Fibroblast of skin of abdomen (primary cell): ENCODE data around the gene CYP27B1.
A peak's percentile ranks its signal among the peaks of the same experiment; 100 is the strongest.

Experiments used
- DNase-seq: peaks from one replicate; pipeline ENCODE4 v3.0.0-alpha.2; 2013

The CYP27B1 gene

DNA sequence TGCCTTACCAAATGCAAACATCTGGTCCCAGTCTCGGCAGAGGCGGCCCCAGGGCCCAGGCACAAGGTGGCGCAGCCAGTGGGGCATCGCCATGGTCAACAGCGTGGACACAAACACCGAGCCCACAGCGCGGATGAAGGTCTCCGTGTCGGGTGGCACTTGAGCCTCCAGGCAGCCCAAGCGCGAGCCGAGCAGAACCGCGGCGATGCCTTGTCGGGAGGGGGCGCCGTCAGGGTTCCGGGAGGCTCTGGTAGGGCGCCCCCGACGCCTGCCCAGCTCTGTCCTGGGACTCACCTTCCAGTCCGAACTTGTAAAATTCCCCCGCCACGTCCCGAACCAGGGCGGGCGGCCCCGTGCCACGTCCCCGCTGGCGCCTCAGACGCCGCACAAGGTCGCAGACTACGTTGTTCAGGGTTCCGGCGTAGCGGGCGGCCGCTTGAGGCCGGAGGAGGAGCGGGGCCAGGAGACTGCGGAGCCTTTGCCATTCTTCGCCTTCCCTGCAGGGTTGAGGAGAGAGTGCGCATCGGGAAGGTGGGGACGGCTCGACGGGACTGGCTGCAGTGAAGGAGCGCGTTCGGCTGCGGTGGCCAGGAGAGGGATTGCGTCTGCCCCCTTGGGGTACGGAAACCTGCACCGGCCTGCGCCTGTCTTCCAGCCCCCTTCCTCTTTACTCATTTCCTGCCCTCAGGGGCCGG, 1.7 kb downstream of the CYP27B1 start:
- DNase-seq = no peak

DNA sequence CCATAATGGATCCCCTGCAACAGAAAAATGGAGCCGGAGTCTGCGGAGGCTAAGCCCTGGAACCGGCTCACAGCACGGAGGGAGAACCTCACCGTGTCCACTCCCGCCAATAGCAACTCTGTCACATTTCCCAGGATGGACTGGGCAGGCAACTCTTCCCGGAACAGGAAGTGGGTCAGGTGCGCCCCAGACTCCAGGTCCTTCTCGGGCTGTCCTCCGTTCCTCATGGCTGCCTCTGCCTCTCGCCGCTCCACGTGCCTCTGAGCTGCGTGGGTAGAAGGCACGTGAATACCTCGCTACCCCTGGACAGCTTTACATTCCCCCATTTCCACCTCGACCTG, 2.2 kb downstream of the CYP27B1 start:
- DNase-seq = no peak

DNA sequence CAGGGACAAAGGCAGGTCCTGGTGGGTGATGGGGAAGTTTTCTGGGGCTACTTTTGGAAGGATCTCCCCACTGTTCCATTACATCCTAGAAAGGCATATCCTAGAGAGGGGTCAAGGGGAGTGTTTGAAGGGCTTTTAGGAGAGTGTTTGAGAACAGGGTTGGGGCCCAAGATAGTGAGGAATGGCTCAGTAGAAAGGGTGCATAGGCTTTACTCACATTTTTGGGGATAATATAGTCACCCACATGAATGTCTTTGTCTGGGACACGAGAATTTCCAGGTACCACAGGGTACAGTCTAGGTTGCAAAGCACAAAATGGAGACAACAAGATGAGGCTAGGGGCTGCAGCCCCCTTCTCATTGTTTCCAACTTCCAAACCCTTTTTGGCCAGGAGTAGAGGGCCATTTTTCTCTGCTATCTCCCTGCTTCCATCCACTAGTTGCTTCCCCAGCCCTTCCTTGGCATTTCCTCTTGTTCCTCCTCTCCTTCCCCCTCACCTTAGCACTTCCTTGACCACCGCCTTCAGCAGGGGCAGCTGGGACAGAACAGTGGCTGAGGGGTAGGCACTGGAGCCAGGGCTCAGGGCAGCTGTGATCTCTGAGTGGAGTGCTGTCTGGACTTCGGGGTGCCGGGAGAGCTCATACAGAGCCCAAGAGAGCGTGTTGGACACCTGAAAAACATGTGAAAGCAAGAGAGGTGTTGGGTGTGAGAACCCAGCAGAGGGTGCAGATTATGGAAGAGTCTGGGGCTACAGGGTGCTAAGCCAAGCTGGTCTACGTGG, 2.8 kb downstream of the CYP27B1 start:
- DNase-seq = no peak

DNA sequence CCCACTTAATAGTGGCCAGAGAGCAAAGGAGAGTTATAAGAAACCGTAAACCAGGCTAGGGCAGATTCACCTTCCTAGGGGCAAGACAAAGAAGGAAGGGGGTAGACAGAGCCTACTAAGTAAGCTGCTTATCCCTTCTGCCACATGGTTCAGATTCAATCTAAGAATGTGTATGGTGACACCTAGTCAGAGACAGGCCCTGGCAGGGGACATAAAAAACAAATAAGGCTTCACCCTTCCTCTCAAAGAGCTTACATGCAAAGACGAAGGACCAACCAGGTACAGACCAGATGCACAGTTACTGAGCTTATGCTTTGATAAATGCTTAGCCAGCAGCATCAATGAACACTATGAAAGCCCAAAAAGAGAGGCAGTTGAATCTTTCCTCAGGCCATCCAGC, 4.4 kb downstream of the CYP27B1 start:
- DNase-seq = no peak

DNA sequence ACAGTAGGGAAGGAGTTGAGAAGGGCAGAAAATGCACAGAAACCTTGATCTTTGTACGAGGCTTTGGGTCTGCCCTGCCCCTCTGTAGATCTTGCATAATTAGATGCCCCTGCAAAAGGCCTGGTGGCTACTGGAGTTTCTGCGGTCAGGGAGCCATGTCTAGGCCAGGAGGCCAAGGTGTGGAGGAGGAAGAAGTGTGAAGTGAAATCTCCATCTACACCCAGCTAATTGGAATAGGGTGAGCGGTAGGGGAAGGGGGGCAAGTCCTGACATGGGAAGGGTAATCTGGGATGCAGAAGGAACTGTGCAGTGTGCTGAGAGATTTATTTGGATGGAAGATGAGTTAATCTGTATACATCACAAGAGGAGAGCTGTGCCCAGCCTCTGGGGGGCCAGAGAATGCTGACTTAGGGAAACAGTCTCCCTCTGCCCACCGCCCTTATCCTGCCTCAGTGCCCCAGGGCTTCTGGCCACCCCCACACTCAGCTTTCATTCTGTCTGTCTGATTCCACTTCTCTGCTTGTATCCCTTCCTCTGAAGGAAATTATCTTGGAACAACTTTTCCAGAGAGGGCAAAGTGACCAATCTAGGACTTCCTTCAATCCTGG, 5.4 kb downstream of the CYP27B1 start:
- DNase-seq = no peak

DNA sequence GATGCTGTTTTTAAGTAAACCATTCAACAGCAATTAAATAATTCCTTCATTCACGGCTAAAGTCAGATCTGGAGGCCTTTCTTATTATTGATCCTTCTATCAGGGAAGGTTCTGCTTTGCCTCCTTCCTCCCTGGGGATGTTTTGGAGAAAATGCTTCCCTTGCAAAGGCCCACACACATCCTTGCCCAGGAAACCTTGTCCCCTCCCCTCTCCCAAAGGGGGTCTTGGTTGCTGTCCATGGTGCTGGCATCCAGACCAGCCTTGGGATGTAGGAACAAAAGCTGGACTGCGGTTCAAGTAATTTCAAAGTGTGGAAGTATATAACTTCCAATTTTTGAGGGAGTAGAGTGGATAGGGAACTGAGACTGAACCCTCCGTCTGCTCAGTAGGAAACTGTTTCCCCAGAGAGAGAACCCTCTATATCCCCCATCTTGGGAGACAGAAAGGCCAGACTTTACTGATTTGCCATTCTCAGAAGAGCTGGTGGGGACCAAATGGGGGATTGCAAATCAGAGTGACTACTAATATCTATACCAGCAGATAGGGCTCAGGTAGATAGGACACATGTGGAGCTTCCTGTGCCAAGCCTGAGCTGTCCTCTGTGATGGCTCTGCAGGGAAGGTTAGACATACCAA, 6.4 kb downstream of the CYP27B1 start:
- DNase-seq = no peak

DNA sequence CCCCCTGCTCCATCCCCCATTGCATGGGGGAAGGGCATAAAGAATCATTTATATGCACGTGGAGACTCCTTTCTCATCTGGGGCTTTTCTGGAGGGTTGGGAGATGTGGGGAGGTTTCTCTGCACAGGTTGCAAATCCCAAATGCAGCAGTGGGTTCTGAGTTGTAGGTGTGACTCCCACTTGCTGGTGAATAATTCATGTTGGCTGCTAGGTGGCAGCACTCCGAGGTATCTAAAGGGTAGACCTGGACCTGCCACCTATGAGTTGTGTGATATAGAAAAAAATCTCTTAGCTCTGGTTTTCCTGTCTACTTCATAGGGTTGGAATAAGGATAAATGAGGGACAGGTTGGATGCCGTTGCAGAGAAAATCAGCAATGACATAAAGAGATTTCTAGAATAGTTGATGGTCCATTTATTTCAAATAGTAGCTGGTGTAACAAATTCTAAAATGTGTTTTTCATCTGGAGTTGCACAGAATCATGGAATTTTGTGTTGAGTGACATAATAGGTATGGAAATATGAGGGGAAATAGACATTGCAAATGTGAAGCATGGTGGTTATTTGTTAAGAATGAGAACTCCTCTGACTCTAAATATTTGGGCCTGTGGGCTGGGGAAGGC, 7.4 kb downstream of the CYP27B1 start:
- no peak for DNase-seq

DNA sequence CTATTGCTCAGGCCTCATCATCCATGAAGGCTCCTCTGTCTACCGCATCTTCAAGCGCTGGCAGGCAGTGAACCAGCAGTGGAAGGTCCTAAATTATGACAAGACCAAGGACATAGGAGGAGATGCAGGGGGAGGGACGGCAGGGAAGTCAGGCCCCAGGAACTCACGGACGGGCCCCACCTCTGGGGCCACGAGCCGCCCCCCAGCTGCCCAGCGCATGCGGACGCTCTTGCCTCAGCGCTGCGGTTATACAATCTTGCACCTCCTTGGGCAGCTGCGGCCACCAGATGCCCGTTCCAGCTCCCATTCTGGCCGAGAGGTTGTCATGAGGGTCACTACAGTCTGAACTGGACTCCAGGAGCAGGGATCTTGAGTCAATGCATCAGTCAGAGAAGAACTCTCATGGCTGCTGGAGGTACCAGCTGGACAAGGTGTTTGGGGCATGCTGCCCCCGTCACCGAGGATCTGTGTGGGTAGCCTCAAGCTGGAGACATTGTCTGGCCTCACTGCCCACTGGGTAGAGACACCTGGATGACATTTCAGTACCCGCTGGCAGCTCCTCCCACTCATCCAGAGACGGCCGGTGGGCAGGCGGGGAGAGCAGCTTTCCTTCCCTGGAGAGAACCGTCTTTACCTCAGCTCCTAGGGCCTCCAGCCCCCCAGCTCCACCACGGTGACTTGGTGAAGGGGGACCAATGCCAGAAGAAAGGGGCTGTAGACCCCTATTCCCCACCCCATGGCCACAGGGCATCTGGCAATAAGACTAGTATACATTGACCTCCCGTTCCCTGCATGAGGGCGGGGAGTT, 8.1 kb downstream of the CYP27B1 start:
- no peak for DNase-seq

DNA sequence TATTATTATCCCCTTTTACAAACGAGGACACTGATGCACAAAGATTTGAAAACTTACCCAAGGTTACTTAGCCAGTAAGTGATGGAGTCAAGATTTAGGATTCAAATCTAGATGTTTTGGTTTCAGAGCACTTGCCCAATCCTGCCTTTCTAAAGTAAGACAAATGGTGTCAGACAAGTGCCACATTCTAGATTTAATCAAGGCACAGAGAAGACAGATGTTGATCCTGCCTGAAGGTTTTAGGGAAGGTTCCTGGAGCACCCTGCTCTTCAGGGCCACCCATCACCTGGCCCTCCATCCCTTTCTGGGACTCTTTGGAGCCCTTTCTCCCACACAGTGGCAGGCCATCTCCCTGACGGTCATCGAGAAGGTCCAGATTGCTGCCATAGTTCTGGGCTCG, 9.1 kb downstream of the CYP27B1 start:
- DNase-seq = no peak

DNA sequence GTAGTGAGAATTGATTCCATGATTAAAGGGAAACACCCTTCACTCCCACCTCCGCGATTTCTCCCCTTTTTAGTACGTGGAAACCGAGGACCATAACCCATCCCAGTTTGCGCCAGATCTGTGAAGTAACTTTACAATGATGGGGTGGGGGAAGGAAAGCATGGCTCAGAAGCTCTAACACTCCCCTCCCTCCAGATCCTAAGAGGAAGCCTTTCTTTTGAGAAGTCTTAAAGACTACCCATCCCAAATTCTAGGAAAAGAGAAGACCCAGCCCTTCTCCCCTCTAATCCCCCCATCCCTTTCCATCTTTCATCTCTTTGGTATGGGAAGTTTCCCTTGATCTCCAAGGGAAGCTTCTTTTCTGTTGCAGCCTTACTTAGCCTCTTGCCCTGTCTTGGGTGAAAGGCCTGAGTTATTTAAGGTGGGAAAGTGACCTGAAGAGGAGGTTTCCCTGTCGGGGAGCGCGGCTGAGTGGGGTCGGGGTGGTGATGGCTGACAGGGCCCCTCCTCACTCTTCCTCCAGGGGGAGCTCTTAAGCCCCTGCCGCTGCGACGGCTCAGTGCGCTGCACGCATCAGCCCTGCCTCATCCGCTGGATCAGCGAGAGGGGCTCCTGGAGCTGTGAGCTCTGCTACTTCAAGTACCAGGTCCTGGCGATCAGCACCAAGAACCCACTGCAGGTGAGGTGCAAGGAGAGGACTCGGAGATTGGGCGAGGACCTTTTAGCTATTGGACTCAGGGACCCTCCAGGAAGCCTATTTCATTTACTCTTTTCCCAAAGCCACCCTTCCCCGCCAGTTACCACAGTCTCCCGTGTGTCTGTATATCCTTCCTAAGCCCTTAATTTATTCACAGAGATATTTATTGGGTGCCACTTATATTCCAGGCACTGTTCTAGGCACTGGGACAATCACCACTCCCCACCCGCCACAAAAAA, 10.2 kb downstream of the CYP27B1 start:
- DNase-seq = peak; percentile 32

DNA sequence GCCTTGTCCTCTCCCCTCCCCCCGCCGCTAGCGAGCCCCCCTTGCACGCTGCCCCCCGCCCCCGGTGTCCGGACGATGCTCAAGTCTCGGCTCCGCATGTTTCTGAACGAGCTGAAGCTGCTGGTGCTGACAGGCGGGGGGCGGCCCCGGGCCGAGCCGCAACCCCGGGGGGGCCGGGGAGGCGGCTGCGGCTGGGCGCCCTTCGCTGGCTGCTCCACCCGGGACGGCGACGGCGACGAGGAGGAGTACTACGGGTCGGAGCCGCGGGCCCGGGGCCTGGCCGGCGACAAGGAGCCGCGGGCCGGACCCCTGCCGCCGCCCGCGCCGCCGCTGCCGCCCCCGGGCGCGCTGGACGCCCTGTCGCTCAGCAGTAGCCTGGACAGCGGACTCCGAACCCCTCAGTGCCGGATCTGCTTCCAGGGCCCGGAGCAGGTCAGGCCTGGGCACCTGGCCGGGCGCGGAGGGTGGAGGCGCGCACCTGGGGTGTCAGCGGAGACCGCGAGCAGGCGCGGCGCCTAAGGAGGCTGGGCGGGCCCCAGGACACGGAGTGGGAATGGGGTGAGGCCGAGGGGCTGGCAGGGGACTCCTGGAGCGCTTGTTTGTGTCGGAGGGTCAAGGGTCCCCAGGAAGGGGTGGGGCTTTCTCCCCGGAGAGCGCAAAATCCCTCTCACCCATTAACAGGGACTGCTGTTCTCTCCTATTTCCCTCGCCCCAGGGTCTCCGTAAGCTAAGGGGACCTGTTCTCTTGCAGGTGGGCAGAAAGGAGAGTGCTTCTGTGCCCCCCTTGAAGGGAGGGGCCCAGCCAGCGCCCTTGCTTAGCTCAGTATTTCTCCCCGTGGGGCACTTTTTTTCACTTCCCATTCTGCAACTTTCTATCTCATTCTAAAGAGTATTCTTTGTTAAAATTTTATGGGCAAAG, 11.2 kb downstream of the CYP27B1 start:
- no peak for DNase-seq

DNA sequence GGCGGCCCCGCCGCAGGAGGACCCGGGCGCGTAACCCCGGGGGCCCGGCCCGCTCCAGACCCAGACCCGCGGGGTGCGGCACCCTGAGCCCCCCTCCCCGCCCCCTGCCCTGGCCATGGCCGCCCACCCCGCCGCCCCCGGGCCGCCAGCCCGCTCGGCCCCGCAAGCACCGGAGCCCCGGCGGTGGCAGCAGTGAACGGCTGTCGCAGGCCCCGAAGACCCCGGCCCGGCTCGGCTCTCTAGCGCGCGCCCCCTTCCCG, 11.8 kb downstream of the CYP27B1 start:
- no peak for DNase-seq

DNA sequence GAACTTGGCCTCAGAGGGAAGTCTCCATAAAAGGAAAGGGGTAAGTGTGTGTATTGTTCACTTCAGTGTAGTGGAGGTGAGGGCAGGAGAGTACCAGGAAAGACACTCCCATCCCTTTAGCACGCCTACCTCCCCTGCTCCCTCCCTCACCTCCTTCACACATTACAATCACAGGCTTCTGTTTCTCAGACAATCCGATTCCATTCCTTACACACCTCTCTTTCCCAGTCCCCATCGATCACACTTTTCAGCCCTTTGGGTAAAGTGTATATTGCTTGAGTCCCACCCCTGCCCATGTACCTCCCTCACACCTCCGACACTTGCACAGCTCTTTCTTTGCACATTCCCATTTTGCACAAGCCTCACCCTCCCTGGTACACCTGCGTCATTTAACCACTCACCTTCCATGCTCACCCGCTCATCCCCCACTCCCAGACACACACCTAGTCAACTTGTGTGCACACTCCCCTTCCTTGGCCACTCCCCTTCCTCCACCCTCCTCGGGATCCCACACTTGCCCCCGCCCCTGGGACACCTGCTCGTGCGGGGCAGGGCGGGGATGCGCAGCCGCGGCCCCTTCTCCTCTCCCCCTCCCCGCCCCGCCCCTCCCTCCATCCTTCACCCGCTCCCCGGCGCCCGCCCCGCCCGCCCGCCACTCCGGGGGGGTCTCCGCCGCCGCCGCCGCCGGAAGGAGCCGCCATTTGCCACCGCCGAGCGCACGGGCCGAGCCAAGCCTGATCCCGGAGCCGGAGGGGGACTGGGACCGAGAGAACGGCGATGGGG, 12.3 kb downstream of the CYP27B1 start, which contains the start of gene MARCHF9:
TSS of gene MARCHF9 (plus strand) at position 693 of the 783 bp plus-strand sequence. CDS start 426 bp downstream, outside the sequence.
- DNase-seq = no peak

DNA sequence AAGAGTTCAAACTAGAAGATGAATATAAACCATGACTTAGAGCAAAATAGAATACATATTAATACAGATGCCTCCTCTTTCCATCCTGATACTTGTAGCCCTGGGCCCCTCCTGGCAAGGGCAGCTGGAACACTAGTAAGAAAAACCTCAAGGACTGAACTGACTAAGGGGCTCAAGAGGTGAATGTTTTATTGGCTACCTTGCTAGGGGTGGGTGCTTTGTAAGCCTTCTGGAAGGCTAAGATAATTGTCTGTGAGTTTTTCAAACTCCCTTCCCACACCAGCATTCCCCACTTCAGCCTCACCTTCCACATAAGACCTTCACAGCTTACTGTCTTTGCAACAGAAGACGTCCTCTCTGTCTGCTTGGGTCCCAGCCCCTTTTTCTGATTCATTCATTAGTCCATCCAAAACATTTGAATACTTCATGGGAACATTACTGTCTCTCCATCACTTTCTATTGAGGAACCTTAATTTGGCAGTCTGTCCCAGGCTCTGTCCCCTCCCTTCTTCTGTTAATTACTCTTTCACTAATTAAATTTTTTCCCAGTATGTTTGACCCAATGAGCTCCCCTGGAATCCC, 13.0 kb downstream of the CYP27B1 start:
- DNase-seq = no peak

DNA sequence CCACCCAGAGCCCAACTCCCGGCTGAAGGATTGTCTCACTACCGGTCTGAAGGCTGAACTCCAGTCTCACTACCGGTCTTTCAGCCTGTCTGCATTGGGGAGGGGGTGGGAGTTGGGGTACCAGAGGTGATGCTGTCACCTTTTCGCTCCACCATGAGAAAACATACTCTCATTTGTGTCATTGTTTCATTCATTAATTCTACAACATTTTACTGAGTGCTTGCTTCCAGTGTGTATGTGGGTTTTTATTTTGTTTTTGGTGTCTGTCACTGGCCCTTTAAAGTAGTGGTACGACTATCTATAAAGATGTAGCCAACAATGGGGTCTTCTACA, 14.2 kb downstream of the CYP27B1 start:
- no peak for DNase-seq

DNA sequence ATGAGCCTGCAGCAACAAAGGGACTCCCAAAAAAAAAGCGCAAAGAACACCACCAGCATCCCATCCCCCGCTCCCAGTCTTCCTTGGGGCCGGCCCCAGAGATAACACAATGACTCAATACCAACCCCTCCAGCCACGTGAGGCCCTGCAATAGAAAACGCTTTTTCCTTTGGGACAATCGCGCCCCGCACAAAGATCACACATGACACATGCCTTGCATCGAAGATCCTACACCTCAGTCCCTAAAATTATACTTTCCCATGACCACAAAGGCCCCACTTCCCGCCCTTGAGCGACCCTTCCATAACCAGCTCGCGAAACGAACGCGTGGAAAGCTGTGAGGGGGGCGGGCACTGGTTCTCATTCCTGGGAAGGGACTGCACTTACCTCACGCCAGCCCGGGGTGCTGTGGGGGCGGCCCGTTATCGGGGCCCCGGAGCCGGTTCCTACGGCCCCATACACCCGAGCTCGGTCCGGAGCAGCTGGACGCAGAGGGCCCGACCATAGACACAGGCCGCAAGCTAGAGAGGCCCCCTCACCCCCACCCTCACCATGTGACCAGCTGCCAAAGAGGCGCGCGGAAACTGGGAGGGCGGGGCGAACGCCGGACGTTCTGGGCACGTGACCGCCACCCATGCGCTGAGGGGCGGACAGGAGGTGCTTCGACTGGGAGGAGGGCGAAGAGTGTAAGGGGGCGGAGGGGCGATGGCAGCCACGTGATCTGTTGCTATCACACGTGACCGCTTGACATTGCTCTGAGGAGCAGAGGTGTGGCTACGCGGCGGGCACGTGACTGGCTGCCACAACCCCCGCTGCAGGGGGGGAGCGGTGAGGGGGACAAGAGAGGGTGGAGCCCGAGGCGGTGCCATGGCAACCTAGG, 14.8 kb downstream of the CYP27B1 start, which contains the start of gene CDK4:
TSS of gene CDK4 (minus strand) at position 523 of the 880 bp plus-strand sequence. CDS start 593 bp downstream, outside the sequence.
- peak; percentile 100 for DNase-seq

DNA sequence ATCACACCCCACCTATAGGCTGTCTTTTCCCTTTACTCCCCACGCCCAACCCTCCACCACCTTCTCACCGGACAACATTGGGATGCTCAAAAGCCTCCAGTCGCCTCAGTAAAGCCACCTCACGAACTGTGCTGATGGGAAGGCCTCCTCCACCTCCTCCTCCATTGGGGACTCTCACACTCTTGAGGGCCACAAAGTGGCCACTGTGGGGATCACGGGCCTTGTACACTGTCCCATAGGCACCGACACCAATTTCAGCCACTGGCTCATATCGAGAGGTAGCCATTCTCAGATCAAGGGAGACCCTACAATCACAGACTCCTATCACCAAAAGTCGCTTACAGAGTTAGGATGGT, 15.5 kb downstream of the CYP27B1 start:
- DNase-seq = no peak
